Sigmoid colon (tissue), 7 donors: ENCODE results near the gene KRTAP4-3. TPM values are rescaled to one million over a fixed set of nuclear protein-coding genes. Genes with fewer than 3 reads are reported as not detected.
"Not testable (repeated sequence)": the region's sequence is repeated elsewhere in the genome, so short reads cannot be mapped to it uniquely, and the experiment has no call there.

Experiments used
- DNase-seq: peaks from one replicate; pipeline ENCODE4 v3.0.0-alpha.2; 2019
- H3K27ac ChIP-seq, 4 donors: fragments of 200-600 bp; sonication (generic); one replicate each; pipeline ENCODE4 v1.5.1; 2016 to 2019; ENCODE audit warnings: mild to moderate bottlenecking in 1 of 4
- H3K27me3 ChIP-seq, 3 donors: fragments of 200-600 bp; sonication (generic); one replicate each; pipeline ENCODE4 v1.5.1; 2019; ENCODE audit warnings: mild to moderate bottlenecking in 1 of 3
- H3K36me3 ChIP-seq, 4 donors: fragments of 200-600 bp; sonication (generic); one replicate each; pipeline ENCODE4 v1.5.1; 2016 to 2019
- H3K4me1 ChIP-seq, 4 donors: fragments of 200-600 bp; sonication (generic); one replicate each; pipeline ENCODE4 v1.5.1; 2017 to 2019
- H3K4me3 ChIP-seq, 4 donors: fragments of 200-600 bp; sonication (generic); one replicate each; pipeline ENCODE4 v1.5.1; 2017 to 2019; ENCODE audit warnings: mild to moderate bottlenecking in 2 of 4, moderate library complexity in 1 of 4
- H3K9me3 ChIP-seq, 4 donors: fragments of 200-600 bp in 3 of 4; sonication (generic) in 3 of 4; one replicate each; pipeline versions ENCODE4 v1.5.1 to v1.6.1; 2013 to 2019
- EP300 ChIP-seq, 4 donors: sonication (generic); formaldehyde crosslinking; IDR thresholded peaks; one replicate each; pipeline ENCODE4 v1.6.1; 2017; ENCODE audit warnings: antibody characterized with exemption in 4 of 4
- POLR2A ChIP-seq, 2 donors: fragments of 450-650 bp; IDR thresholded peaks; one replicate each; pipeline ENCODE4 v1.6.1; 2016; ENCODE audit warnings: antibody characterized with exemption in 2 of 2, mild to moderate bottlenecking in 2 of 2, moderate library complexity in 2 of 2
- POLR2AphosphoS5 ChIP-seq, 4 donors: sonication (generic); formaldehyde crosslinking; IDR thresholded peaks; one replicate each; pipeline ENCODE4 v1.6.1; 2017; ENCODE audit warnings: antibody characterized with exemption in 4 of 4
- WGBS, 2 donors: extraction: QIAGEN DNeasy Blood & Tissue Kit; methylation state at CpG; one replicate each; pipeline ENCODE4 v1.1.7; 2013; 5-methylcytosine and 5-hydroxymethylcytosine counted together
- intact Hi-C: fragments of 100-400 bp; cut with DNase I; formaldehyde crosslinking; loops from one replicate; pipeline ENCODE4 v1.15.1; 2023
- polyA plus RNA-seq, 3 donors: library from polyadenylated mRNA; stranded (reverse); fragments of 200-250 nt; gene quantifications; one replicate each; pipeline ENCODE4 v1.2.3, GENCODE V29; 2013
- total RNA-seq, 4 donors: library from RNA; depleted of rRNA; stranded (reverse); fragments of >200 nt; gene quantifications; one replicate each; pipeline ENCODE4 v1.1.0, GENCODE V29; 2016
- TF ChIP-seq, protein P1 (sequence below), 4 experiments: fragments of 450-650 bp in 3 of 4; fragments of 200-600 bp in 1 of 4; IDR thresholded peaks; one replicate each; pipeline ENCODE4 v1.5.1; 2016 to 2019; ENCODE audit warnings: antibody characterized with exemption in 4 of 4, mild to moderate bottlenecking in 3 of 4, moderate library complexity in 2 of 4
- donor health status: healthy with polysubstance abuse.
- donor health status: Bipolar disorder and iron deficiency.
- donor health status: healthy.

Gene KRTAP4-3
- total and polyA plus RNA-seq, 7 donors = not detected

DNA sequence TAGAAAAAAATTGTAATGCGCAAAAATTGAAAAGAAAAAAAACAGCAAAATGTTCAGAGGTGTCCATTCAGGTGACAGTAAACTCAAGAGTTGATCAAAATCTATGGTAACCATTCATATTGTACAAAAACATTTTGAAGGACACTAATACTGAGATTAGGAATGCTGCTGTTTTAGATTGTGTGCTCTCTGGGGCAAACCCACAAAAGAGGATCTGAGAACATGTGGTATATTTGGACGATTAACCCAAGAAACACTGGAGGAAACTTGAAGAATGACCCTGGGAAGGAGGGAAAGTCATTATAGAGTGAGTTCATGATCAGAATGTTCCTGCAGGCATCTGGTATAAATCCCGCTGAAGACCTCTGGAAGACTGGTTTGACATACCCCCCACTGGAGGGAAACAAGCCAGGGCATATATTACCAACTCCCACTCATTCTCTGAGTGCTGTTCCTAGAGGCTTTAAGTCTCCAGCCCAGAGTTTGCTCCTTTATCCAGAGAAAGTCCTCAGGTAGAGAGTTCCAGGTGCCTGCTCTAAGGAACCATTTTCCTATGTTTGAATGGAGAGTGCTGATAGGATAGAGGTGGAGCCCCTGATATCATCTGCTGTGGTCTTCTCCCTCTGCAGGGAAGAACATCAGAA, 8.8 kb upstream of the KRTAP4-3 start:
- Histone ChIP-seq H3K36me3 (no peaks in the 10 kb centered on the region), H3K27me3 (no peaks in the 10 kb centered on the region), H3K4me3 (no peak overlapping the region), H3K27ac (no peak overlapping the region), H3K9me3 (no peaks in the 10 kb centered on the region), H3K4me1 (no peaks in the 10 kb centered on the region)
- no peak for DNase-seq
- TF ChIP-seq POLR2A (IDR thresholded peaks at IDR 0.05) (no peak), EP300 (IDR thresholded peaks at IDR 0.05) (no peak), POLR2AphosphoS5 (IDR thresholded peaks at IDR 0.05) (no peak)
- TF ChIP-seq, protein P1, sequence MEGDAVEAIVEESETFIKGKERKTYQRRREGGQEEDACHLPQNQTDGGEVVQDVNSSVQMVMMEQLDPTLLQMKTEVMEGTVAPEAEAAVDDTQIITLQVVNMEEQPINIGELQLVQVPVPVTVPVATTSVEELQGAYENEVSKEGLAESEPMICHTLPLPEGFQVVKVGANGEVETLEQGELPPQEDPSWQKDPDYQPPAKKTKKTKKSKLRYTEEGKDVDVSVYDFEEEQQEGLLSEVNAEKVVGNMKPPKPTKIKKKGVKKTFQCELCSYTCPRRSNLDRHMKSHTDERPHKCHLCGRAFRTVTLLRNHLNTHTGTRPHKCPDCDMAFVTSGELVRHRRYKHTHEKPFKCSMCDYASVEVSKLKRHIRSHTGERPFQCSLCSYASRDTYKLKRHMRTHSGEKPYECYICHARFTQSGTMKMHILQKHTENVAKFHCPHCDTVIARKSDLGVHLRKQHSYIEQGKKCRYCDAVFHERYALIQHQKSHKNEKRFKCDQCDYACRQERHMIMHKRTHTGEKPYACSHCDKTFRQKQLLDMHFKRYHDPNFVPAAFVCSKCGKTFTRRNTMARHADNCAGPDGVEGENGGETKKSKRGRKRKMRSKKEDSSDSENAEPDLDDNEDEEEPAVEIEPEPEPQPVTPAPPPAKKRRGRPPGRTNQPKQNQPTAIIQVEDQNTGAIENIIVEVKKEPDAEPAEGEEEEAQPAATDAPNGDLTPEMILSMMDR (IDR thresholded peaks at IDR 0.05) = no peak
- 80 to 90% methylated on average over 3 of the region's 3 CpGs for WGBS, 2 donors
- intact Hi-C loops = no loop called here

DNA sequence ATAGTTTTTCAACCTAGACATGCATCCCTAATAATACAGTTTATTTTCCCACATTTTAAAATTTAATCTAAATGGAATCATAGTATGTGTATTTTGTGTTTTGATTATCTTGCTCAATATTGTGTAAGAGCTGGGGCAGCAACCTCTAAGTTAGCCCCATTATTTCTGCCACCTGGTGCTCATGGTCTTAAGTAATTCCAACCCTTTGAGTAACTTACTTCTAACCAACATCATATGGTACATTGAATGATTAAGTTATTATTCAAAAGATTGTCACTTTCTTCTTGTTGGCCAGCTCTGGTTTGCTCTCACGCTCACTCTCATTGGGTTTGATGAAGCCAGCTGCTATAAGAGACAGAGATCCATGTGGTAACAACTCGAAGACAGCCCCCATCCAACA, 3.9 kb upstream of the KRTAP4-3 start:
- intact Hi-C loops = no loop called here
- Histone ChIP-seq H3K27me3 (no peaks in the 10 kb centered on the region), H3K9me3 (no peaks in the 10 kb centered on the region), H3K27ac (no peak overlapping the region), H3K36me3 (no peaks in the 10 kb centered on the region), H3K4me1 (no peaks in the 10 kb centered on the region), H3K4me3 (no peak overlapping the region)
- WGBS, 2 donors = 85 to 87% methylated on average over 2 of the region's 2 CpGs
- no peak for TF ChIP-seq EP300 (IDR thresholded peaks at IDR 0.05)
- TF ChIP-seq POLR2AphosphoS5 (IDR thresholded peaks at IDR 0.05) = no peak
- TF ChIP-seq, protein P1 (IDR thresholded peaks at IDR 0.05) = no peak
- no peak for TF ChIP-seq POLR2A (IDR thresholded peaks at IDR 0.05)
- no peak for DNase-seq

- Histone ChIP-seq H3K4me3 (no peak overlapping the region), H3K9me3 (no peaks in the 10 kb centered on the region), H3K36me3 (no peaks in the 10 kb centered on the region), H3K27ac (no peak overlapping the region), H3K27me3 (no peaks in the 10 kb centered on the region), H3K4me1 (no peaks in the 10 kb centered on the region)
- TF ChIP-seq, protein P1 (IDR thresholded peaks at IDR 0.05) = no peak
- TF ChIP-seq POLR2A (IDR thresholded peaks at IDR 0.05) = no peak
- WGBS, 2 donors = 88 to 89% methylated on average over 7 of the region's 7 CpGs
- no peak for DNase-seq
- intact Hi-C loops = no loop called here
These were observed 460 bp downstream of the KRTAP4-3 start for GRCh38 chr17:41167561-41167960.

DNA sequence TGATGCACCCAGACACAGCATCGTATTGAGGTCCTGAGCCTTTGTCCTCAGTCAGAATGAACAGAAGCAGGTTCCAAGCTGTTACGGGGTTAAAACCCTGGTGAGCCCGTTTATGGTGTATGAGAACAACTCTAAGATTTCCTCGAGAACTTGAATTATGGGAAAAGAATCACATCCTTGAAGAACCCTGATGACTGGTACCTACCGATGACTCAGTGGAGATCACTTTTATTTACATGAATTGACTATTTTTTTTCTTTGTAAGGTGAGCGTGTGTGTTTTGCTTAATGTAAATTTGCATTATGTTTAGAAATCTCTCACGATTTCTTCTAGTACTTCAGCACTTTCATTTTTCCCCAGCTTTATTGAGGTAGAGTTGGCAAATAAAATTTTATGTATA, 4.2 kb downstream of the KRTAP4-3 start:
- Histone ChIP-seq H3K4me1 (no peaks in the 10 kb centered on the region), H3K4me3 (no peak overlapping the region), H3K27ac (no peak overlapping the region), H3K9me3 (no peaks in the 10 kb centered on the region), H3K36me3 (no peaks in the 10 kb centered on the region), H3K27me3 (peaks cover 0 to 5% (median 0%) of the 10 kb centered on the region in 3 donors)
- intact Hi-C loops = no loop called here
- DNase-seq = no peak
- no peak for TF ChIP-seq POLR2A (IDR thresholded peaks at IDR 0.05)
- TF ChIP-seq EP300 (IDR thresholded peaks at IDR 0.05) = no peak
- TF ChIP-seq POLR2AphosphoS5 (IDR thresholded peaks at IDR 0.05) = no peak
- TF ChIP-seq, protein P1 (IDR thresholded peaks at IDR 0.05) = no peak
- WGBS, 2 donors = 44 to 71% methylated on average over 7 of the region's 7 CpGs

DNA sequence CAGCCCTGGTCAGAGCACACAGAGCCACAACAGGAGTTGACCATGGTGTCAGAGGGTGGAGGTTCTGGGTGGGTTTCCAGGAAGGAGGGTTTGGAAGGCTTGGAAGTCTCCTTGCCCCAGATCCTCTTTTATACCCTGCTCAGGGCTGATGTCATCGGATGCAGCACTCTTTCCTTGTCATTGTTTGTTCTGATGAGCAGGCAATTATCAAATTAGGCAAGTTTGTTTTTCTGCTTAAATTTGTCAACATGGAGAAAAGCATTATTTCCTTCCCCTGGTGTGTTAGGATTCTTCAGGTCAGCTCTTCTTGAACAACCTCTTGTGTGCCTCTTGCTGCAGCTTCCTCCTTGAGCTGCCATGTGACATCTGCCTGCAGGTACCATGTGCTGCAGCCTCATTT, 7.4 kb downstream of the KRTAP4-3 start, which contains the start of gene KRTAP4-4:
Gene KRTAP4-4, minus strand, starts transcription at position 101 of the 400 bp plus-strand sequence. Its CDS starts 57 bp downstream, at position 44.
- intact Hi-C loops = no loop called here
- Histone ChIP-seq H3K9me3 (no peaks in the 10 kb centered on the region), H3K27me3 (peaks cover 0 to 5% (median 0%) of the 10 kb centered on the region in 3 donors), H3K36me3 (no peaks in the 10 kb centered on the region), H3K27ac (no peak within 1 kb of the TSS), H3K4me1 (no peaks in the 10 kb centered on the region), H3K4me3 (no peak within 1 kb of the TSS)
- 94 to 95% methylated on average over 1 of the region's 1 CpG for WGBS, 2 donors
- TF ChIP-seq POLR2AphosphoS5 (IDR thresholded peaks at IDR 0.05) (no peak), EP300 (IDR thresholded peaks at IDR 0.05) (no peak), POLR2A (IDR thresholded peaks at IDR 0.05) (no peak)
- TF ChIP-seq, protein P1 (IDR thresholded peaks at IDR 0.05) = no peak
- no peak for DNase-seq

DNA sequence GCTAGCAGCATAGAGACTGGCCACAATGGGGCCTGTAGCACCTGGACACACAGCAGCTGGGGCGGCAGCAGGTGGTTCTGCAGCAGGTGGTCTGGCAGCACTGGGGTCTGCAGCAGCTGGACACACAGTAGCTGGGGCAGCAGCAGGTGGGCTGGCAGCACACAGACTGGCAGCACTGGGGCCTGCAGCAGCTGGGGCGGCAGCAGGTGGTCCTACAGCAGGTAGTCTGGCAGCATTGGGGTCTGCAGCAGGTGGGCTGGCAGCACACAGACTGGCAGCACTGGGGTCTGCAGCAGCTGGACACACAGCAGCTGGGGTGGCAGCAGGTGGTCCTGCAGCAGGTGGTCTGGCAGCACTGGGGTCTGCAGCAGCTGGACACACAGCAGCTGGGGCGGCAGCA, 7.8 kb downstream of the KRTAP4-3 start:
- not testable (repeated sequence) for H3K9me3 ChIP-seq, DNase-seq
- 94% methylated on average over 3 of the region's 3 CpGs for WGBS, 2 donors

More for the DNA sequence above, 7.8 kb downstream of the KRTAP4-3 start:
- H3K27me3 ChIP-seq, H3K4me3 ChIP-seq, H3K36me3 ChIP-seq, intact Hi-C loops, H3K27ac ChIP-seq, H3K4me1 ChIP-seq: not testable (repeated sequence)
